ENCODE data around the gene DTNB.

DNA sequence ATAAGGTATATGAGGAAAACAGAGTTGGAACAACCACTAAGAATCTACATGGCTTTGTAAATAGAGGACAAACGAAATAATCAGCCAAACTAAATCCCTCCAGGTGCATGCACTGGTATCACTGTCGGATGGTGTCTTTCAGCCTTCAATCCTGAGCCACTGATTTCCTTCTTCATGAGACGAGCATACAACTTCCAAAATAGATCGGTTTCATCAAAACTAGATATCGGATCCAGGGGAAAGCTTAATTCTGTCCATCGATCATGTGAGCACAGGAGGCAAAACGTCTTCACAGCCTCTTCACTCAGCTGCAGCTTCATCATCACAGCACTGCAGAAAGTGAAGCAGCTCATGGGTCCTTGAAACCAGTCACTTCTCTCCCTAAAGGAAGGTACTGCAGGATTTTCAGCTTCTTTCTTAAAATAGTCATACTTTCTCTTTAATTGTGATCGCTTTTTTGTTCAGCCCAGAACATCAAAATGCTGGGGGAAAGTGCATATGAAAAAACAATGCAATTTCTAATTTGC lies 80.5 kb downstream of the DTNB start:
- TF ChIP-seq CTCF (IDR thresholded peaks at IDR 0.05; ENCODE audit: low read depth, low read length) (no peak), EZH2phosphoT487 (IDR thresholded peaks at IDR 0.05; ENCODE audit: low read depth) (no peak)
